Activated CD4-positive, CD25-positive, alpha-beta regulatory T cell treated with anti-CD3 and anti-CD28 coated beads, Interleukin-2, amount 50 U/mL, for 16 hours (primary cell): Measurements from ENCODE around the gene VEZF1.

ENCODE experiments used
- DNase-seq: peaks from one replicate; pipeline ENCODE4 v3.0.0-alpha.2; 2020; ENCODE audit warnings: low read depth, low spot score

VEZF1 gene

GRCh38 chr17:57928928-57929327 lies 59.1 kb downstream of the VEZF1 start:
- DNase-seq: no peak

- no peak for DNase-seq
These were observed 60.9 kb downstream of the VEZF1 start for GRCh38 chr17:57927048-57927723.

GRCh38 chr17:57926723-57927047 lies 61.4 kb downstream of the VEZF1 start:
- DNase-seq: no peak

- DNase-seq: no peak
These were observed 62.6 kb downstream of the VEZF1 start for GRCh38 chr17:57925361-57925990.

- no peak for DNase-seq
These were observed 63.4 kb downstream of the VEZF1 start for GRCh38 chr17:57924677-57925076.
